Stromal cell of bone marrow (primary cell): ENCODE measurements around the gene KIF4A.

ENCODE experiments used
- DNase-seq: peaks from one replicate; pipeline ENCODE4 v3.0.0-alpha.2; 2012; ENCODE audit warnings: low read depth

Gene KIF4A

DNA sequence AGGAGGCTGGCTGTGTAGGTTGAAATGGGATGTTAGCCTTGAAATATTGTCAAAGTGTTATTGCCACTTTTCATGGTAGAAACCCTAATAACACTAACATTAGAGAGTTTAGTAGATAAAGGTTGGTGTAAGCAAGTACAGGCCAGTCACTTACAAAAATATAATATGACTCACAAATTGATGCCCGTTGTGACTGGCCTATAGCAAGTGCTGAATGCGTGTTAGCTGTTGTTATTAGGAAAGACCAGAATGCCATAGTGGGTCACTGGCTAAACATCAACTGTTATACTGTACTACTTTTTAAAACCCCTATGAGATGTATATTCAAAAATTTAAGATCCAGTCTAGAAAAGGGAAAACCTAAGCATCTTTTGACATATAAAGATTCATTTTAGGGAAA lies 112.8 kb downstream of the KIF4A start:
- no peak for DNase-seq

DNA sequence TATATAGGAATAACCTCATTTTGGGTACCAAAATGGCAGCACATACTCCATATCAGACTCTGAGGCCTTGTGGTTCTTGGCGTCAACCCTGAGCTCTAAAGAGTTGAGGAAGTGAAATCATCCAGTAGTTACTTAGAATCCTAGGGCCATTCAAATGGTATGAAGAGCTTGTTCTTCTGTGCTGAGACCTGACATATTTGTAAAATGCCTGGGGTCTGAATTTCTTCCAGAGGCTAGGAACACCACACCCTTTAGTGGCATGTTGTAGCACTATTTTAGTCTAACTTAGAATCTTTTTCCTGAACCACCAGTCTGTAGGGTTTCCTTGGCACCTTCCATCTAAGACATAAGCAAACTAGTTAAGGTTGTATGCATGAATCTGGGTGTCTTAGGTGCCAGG lies 115.1 kb downstream of the KIF4A start:
- no peak for DNase-seq

DNA sequence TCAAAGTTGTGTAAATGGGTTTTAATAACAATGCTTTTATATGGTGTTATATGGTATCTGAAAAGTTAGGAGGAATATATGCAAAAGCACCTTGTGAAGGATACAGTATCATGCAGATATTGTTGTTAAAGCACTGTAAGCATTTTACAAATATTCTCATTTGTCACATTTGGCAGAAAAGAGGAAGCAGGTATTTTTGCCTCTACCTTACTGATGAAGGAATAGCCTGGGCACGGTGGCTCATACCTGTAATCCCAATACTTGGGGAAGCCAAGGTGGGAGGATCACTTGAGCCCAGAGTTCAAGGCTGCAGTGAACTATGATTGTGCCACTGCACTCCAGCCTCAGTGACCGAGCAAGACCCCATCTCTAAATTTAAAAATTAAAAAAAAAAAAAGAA lies 121.0 kb downstream of the KIF4A start:
- no peak for DNase-seq

DNA sequence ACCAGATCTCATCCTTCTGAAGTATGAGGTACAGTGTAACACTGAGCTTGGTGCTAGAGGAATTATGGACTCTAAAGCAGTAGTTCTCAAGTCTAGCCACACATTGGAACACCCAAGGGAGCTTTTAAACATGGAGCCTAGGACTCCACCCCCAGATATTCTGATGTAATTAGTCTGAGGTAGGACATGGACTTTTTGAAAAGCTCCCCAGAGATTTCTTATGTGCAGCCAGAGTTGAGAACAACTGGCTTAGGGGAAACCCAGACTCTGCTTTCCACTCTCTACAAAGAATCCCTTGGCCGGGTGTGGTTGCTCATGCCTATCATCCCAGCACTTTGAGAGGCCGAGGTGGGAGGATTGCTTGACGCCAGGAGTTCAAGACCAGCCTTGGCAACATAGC lies 121.6 kb downstream of the KIF4A start:
- no peak for DNase-seq

DNA sequence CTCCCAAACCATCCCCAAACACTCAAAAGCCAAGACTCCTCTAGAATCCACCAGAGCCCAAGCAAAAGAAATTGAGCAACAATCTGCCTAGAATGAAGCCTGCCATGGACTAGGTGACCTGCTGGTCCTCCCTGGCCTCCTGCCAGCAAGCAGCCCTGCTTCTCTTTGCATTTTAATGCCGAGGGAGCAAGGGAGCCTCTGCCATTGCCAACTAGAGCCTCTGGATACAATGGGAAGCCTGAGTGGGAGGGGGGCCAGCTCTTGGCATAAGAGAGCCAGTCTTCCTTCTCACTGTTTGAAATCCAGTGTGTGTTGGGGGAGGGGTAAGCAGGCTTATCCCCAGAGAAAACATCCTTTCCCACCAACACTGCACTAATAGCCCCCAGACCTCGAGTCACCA lies 131.7 kb downstream of the KIF4A start:
- DNase-seq: no peak

DNA sequence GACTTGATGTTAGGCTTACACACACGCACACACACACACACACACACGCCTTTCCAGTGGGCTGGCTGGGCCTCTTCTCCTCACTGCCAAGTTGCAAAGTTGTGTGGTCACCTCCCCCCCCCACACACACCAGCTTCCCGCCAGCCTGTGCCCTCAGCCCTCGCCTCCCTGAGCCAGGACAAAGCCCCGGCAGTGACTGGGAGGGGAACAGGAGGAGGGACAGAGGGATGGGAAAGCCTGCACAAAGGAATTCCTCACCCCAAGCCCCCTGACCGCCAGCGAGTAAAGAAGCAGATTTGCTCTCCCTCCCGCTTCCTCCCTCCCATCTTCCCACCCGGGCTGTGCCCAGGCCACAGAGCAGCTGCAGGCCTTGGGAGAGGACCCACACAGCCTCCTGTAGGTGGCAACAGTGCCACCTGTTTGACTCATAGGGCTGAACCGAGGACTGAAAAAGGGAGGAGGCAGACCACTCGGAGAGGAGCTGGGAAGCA lies 133.0 kb downstream of the KIF4A start, which contains the start of gene GDPD2:
Gene GDPD2 (plus strand): TSS at position 464 of the 491 bp plus-strand sequence. CDS start 1,671 bp downstream, outside the sequence.
- no peak for DNase-seq

DNA sequence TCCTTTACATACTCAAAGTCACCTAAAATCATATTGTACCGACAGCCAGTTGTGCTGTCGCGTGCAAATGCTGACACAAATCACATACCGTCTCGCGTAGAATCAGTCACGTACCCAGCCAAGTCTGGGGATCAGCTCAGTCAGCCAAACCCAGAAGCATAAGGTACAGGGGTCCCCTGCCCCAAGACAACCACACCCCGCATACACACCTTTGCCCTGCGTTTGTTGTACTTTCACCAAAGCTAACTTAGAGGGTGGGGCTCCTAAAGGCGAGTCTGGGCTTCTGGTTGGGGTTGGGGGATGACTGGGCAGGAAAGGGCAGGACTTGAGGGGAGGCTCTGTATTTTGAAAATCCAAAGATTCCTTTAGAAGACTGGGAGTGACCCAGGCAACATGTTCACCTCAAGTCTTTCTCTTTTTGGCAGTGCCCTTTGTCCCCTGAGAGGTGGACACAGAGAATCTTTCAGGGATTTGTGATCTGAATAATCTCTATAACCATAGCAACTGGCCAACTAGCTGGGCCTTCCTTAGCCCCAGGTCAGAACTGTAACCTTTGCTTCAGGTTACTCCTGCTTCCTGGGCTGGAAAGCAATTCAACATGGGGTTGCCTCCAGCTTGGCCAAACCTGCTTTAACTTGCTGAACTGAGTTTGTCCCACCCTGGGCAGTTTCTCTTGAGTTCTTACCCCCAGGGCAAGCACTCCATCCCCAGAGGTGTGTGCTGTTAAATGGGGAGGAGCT lies 134.2 kb downstream of the KIF4A start:
- no peak for DNase-seq

DNA sequence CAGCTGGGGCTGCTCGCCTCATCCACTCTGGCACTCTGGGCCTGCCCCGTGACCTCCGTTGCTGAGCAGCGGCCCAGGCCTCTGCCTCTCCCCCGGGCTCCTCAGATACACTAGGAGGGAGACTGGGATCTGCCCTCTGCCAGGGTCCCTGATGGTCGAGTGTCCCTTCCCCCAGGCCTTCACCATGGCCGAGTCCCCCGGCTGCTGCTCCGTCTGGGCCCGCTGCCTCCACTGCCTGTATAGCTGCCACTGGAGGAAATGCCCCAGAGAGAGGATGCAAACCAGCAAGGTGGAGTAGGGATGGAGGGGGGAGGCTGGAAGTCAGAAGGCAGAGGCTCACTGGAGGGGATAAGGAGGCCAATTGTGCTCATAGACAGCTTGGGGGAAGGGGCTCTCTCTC lies 134.9 kb downstream of the KIF4A start:
- no peak for DNase-seq

DNA sequence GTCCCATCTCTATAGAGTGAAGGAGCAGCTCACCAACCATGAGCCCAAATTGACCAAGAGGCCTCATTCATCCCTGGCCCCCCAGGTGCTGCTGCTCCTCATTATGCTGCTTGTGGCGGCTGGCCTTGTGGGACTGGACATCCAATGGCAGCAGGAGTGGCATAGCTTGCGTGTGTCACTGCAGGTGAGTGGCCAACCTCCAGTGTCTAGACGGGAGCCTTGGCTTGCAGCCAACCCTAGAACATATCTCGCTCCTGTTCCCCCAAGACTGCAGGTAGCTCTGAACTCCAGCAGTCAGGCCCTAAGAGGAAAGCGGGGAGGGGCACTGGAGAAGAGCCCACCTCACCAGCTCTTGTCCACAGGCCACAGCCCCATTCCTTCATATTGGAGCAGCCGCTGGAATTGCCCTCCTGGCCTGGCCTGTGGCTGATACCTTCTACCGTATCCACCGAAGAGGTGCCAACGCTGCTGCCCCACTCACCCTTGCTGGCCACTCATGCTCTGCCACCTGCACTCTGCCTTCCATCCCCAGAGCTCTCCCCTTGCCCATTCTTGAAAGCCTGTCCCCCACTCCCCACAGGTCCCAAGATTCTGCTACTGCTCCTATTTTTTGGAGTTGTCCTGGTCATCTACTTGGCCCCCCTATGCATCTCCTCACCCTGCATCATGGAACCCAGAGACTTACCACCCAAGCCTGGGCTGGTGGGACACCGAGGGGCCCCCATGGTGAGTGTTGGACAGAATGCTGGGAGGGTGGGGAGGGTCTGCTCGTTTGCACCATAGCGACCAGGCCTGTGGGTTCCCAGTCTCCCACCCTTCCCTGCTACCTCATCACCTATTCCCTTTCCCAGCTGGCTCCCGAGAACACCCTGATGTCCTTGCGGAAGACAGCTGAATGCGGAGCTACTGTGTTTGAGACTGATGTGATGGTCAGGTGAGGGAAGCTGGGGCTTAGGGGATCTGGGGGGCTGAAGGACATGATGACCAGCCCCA lies 136.7 kb downstream of the KIF4A start:
- DNase-seq: no peak

DNA sequence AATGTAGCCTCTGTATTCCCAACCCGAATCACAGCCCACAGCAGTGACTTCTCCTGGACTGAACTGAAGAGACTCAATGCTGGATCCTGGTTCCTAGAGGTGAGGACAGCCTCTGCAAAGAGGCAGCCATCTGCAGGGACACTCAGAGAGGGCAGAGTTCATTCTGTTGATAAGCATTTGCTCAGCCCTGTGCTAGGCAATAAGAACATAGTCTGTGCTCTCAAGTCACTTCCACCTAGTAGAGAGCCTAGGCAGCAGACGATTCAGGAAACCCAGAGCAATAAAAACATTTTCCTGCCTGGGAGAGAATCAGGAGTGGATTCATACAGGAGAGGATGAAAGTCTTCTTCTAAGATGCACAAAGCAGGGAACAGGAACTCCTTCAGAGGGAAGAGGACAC lies 137.5 kb downstream of the KIF4A start:
- DNase-seq: no peak

DNA sequence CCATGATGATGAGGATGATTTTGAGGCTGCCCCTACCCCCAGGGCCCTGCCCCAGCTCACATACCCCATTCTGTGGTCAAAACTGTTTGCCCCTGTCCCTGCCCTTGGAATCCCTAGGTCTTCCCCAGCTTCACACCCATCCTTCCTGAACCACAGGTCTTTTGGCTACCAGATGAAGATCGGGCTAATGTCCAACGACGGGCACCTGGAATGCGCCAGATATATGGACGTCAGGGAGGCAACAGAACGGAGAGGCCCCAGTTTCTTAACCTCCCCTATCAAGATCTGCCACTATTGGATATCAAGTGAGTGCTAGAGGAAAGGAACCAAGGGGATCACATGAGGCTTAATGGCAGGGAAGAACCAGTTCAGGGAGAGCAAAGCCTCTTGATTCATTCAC lies 139.9 kb downstream of the KIF4A start:
- DNase-seq: no peak

DNA sequence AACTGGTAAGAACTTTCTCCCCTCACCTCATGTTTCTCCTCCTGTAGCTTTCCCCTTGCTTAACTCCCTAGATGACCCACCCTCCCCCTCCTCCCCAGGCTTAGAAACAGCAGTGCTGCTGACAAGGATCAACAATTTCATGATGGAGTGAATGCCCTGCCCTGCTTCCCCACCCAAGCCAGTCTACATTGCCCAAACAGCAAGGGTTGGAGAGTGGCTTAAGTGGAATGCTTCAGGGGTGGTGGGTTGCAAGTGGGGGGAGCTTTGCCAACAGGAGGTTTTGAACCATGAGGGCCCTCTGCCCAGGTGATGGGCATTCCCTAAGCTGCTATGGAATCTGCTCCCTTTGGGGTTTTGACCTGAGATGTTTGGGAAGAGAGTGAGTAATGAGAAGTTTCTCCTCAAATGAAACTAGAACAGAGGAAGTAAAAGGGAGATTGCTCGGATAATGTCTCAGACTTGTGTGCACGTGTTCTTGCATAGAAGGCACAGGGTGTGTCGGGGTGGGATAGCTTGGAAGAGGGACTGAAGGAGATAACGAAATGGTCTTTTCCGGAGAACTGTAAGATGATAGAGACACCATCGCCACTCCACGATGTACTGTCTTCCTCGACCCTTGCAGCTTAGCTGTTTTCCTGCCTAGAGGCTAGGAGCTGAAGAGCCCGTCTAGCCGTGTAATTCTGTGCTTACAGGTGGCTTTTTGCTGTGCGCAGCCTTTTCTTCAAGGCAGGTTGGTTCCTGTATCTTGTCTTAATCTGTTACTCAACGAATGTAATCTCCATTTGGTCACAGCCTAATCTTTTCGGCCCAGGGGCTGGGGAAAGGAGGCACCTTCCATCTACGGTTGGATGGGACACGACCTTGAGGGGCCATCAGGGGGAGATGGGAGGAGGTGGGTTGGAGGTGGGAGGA lies 143.3 kb downstream of the KIF4A start:
- DNase-seq: no peak

DNA sequence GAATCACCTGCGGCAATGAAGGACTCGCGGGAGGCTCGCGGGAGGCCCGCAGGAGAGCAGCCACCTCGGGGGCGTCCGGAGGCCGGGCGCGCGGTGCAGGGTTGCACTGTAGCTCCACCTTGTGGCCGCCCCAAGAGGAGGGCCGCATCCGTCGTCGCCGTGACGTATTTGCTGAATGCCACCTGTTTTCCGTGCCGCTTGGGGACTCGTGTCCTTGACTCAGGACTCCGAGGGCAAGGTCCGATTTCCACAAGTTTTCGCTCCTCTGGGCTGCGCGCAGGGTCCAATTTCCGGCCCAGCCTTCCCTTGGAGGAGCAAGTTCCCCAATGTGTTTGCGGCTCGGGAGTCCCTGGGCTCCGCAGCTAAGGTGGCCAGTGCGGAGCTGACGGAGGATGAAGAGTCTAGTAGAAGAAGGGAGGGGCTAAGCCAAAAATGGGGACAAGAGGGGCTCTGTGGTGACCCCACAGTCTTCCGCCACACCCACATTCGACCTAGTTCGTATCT lies 144.0 kb downstream of the KIF4A start:
- no peak for DNase-seq

DNA sequence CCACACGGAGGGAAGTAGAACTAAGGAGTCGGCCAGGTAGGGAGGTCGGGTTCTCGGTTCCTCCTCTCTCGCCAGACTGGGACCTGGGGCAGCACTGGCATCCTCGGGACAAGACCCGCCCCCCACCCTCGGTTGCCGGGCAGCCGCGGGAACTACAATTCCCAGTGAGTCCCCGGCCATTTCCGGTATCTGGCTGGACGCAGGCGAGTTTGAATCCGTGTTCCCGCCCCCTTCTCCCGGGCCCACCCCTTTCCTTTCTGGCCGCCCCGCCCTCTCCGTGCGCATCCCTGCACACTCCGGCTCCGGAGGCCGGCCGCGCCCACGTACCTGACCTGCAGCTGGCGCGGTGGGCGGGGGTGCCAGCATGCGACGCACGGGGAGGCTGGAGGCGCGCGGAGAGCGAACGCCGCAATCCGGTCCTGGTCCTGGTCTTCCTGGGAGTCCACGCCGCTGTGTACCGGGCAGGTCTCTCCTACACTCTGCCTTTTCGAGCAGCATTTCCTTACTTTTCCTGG lies 144.5 kb downstream of the KIF4A start:
- peak; percentile 60 for DNase-seq

DNA sequence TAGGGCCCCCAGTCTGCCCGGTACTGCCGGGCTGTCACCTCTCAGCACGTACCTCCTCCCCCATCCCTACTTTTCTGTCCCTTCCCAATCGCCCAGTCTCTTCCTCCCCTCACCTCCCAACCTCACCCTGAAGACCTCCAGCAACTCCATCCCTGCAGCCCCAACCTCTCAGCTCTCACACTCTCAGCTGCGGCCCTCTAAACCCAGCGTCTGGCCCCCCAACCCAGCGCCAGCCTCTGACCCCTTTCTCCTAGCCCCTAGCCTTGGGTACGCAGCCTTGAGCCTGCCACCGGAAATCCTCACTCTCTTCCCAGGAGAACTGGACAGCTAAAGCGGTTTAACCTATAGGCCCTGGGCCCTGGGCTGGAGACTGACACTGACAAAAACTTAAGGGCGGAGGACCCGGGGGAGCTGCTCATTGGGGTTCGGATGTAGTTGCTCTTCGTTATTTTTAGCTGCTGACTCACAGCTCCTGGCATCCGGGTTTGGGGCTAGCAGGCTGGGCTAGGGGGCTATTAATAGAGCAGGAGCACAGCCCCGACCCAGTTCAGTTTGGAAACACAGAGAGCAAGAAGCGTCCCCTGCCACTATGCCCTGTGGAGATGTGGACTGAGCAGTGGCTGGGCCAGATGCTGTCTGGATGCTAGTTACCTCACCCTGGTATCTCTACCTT lies 145.1 kb downstream of the KIF4A start:
- no peak for DNase-seq

DNA sequence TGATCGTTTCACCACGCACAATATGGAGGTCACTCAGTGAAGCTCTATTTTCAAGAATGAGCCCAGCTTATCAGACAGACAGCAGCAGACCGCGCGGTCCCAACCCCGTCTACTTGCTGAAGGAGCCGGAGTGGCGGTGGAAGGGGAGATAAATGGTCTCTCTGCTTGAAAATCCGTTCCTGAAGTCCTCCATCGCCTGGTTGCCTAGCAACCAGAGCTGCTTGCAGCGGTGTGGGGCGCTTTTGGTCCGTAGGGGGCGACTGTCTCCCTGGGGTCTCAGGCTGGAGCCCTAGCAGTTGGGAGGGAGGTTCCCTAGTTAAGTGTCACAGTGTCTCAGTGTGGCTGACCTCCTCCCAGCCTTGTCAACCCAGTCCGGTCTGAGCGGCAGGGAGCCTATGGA lies 146.4 kb downstream of the KIF4A start:
- DNase-seq: no peak

DNA sequence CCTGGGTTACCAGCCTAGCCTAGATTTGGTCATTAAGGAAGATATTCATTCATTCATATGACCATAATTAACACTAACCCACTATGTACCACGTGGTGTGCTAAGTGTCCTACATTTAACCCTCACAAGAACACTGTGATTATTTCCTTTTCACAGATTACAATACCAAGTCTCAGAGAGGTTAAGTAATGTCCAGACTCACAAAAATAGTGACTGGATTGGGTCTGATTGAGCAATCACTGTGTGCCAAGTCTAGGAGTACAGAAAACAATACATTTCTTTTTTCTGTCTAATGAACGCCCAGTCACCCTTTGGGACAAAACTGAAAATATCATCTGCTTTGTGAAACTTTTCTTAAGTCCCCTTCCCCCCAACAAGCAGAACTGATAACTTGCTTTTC lies 147.1 kb downstream of the KIF4A start:
- DNase-seq: no peak

DNA sequence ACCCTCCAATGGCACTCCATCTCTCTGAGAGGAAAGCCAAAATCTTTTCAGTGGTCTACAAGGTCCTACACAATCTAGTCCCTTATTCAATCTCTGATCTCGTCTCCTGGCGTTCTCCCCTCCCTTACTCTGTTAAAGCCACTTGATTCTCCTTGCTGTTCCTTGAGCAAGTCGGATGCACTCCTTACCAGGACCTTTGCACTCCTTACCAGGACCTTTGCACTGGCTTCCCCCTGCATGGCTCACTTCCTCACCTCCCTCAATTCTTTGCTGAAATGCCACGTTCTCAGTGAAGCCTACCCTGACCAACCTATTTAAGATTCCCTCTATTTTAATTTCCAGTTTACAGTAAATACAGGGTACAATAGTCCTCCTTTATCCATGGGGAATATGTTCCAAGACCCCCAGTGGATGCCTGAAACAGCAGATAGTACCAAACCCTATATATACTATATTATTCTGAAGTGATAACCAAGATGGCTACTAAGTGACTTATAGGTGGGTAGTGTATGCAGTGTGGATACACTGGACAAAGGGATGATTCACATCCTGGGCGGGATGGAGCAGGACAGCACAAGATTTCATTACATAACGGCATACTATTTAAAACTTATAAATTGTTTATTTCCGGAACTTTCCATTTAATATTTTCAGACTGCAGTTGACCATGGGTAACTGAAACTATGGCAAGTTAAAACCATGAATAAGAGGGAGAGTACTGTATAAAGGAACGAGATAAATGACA lies 148.2 kb downstream of the KIF4A start:
- DNase-seq: no peak

DNA sequence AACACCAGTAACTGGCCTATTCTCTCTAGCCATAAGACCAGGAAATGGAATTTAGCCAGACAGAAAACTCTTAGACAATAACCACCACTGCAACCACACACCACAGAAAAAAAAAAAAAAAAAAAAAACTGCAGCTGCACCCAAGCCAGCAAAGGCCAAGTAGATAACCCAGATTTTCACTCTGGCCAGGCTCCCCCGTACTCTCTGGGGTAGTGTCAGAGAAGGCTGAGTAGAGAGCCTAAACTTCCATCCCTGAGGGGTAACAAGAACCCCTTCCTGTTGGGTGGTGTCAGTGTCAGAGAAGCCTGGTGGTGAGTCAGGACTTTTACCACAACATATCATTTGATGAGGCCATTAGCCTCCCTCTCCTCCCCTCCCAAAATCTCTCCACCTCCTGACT lies 149.1 kb downstream of the KIF4A start:
- DNase-seq: no peak

DNA sequence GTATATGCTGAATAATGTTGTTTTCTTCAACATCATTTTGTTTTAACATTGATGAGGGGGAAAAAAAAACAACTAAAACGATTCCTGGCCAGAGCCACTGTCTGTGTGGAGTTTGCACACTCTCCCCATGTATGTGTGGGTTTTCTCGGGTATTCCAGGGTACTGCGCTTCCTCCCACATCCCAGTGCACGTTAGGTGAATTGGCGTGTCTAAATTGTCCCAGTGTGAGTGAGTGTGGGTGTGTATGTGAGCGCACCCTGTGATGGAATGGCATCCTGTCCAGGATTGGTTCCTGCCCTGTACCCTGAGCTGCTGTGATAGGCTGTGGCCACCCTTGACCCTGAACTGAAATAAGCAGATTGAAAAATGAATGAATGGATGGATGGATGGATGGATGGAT lies 152.3 kb downstream of the KIF4A start:
- no peak for DNase-seq
